K562 (cell line): ENCODE measurements around the gene PPP1CA. TPM values are rescaled to one million over a fixed set of nuclear protein-coding genes. Genes with fewer than 3 reads are reported as not detected.

Experiments
- ATF4 ChIP-seq: fragments of 450-650 bp; formaldehyde crosslinking; IDR thresholded peaks from 2 replicates; pipeline ENCODE4 v1.4.0; 2022; ENCODE audit warnings: mild to moderate bottlenecking, moderate library complexity
- CCNT2 ChIP-seq: IDR thresholded peaks from 2 replicates; pipeline ENCODE4 v1.6.1; 2011; ENCODE audit warnings: borderline replicate concordance, low read depth, mild to moderate bottlenecking, moderate library complexity, mixed read lengths, low read length; ENCODE audit not compliant: insufficient read length; ENCODE audit errors: extremely low read depth
- E2F1 ChIP-seq: sonication (generic); formaldehyde crosslinking; IDR thresholded peaks from 2 replicates; pipeline ENCODE4 v1.8.1; 2023; ENCODE audit warnings: mild to moderate bottlenecking, missing genetic modification reagents, moderate library complexity
- EGR1 ChIP-seq: fragments of 450-650 bp; conservative IDR thresholded peaks from 2 replicates; pipeline ENCODE4 v1.6.1; 2017; ENCODE audit warnings: mild to moderate bottlenecking
- MBD2 ChIP-seq: sonication (generic); IDR thresholded peaks from 2 replicates; pipeline ENCODE4 v1.6.1; 2016; ENCODE audit warnings: low read depth, borderline replicate concordance
- NONO ChIP-seq, 2 experiments: fragments of 200-400 bp in 1 of 2; fragments of 450-650 bp in 1 of 2; formaldehyde crosslinking in 1 of 2; IDR thresholded peaks; 2 replicates each; pipeline ENCODE4 v1.6.1; 2017; ENCODE audit warnings: low read depth in 2 of 2, mild to moderate bottlenecking in 2 of 2, moderate library complexity in 2 of 2, low read length in 1 of 2
- NR2C2 ChIP-seq, 2 experiments: fragments of 200-800 bp in 1 of 2; sonication (Bioruptor generic) in 1 of 2; sonication (generic) in 1 of 2; formaldehyde crosslinking in 1 of 2; IDR thresholded peaks; 2 replicates each; pipeline versions ENCODE4 v1.6.1 to v1.8.0; 2016 to 2022; ENCODE audit warnings: mild to moderate bottlenecking in 1 of 2, missing compliant biosample characterization in 1 of 2, missing genetic modification characterization in 1 of 2, missing genetic modification reagents in 1 of 2
- PKNOX1 ChIP-seq: fragments of 450-650 bp; IDR thresholded peaks from 2 replicates; pipeline ENCODE4 v1.6.1; 2016
- POLR2B ChIP-seq: fragments of 450-650 bp; IDR thresholded peaks from 2 replicates; pipeline ENCODE4 v1.6.1; 2018; ENCODE audit warnings: low read depth; ENCODE audit not compliant: partially characterized antibody
- RBFOX2 ChIP-seq: fragments of 200-400 bp; formaldehyde crosslinking; IDR thresholded peaks from 2 replicates; pipeline ENCODE4 v1.6.1; 2017; ENCODE audit warnings: low read depth, mild to moderate bottlenecking, low read length, moderate library complexity
- SIN3A ChIP-seq, 2 experiments: fragments of 150-350 bp in 1 of 2; IDR thresholded peaks; 2 replicates each; pipeline ENCODE4 v1.6.1; 2011 to 2016; ENCODE audit warnings: borderline replicate concordance in 2 of 2, low read depth in 2 of 2, low read length in 2 of 2, mild to moderate bottlenecking in 2 of 2, moderate library complexity in 2 of 2; ENCODE audit not compliant: control insufficient read depth in 1 of 2
- U2AF2 ChIP-seq: fragments of 200-400 bp; formaldehyde crosslinking; optimal IDR thresholded peaks from 2 replicates; pipeline ENCODE3; 2017; ENCODE audit warnings: low read depth, mild to moderate bottlenecking, low read length
- ZNF253 ChIP-seq: fragments of 250-450 bp; sonication (Bioruptor Pico); conservative IDR thresholded peaks from 2 replicates; pipeline ENCODE4 v1.6.1; 2021; ENCODE audit warnings: mild to moderate bottlenecking
- polyA plus RNA-seq, 8 experiments: library from polyadenylated mRNA; depleted of rRNA in 4 of 8; stranded (reverse) in 5 of 8; unstranded in 3 of 8; fragments of >200 nt; fragmentation: Nextera tagmentation in 2 of 8; fragmentation: Illumina TruSeq in 1 of 8; extraction: Ambion mirVana in 2 of 8; extraction: Trizol in 1 of 8; gene quantifications; 2 replicates each; pipeline versions ENCODE4 v1.2.1 to v1.2.3, GENCODE V29; 2011 to 2014; ENCODE audit warnings: inconsistent platforms in 1 of 8, missing spikeins in 1 of 8
- total RNA-seq, 7 experiments: library from RNA; depleted of rRNA in 6 of 7; stranded (reverse); fragments of >200 nt in 6 of 7; fragmentation: Illumina TruSeq in 2 of 7; extraction: Trizol in 2 of 7; gene quantifications; 2 replicates each; pipeline versions ENCODE4 v1.2.1 to v1.2.3, GENCODE V29; 2011 to 2021; ENCODE audit warnings: low replicate concordance in 1 of 7

PPP1CA gene
- total and polyA plus RNA-seq, 9 of the 15 experiments (the other 6 are each of a cell fraction or from before 2014, with no cell fraction given), result 18.2 to 242 (median 188) TPM

GRCh38 chr11:67401495-67402191, at the start of gene PPP1CA (continued):
- TF ChIP-seq ATF4 (CRISPR knock-in tag), result no peak
- peak; percentile 83 for TF ChIP-seq CCNT2
- TF ChIP-seq NR2C2 (CRISPR knock-in tag; IDR thresholded peaks at IDR 0.05), result no peak
- peak; percentile 18; the same call in 1 of the 2 replicates for TF ChIP-seq NR2C2 (tag; IDR thresholded peaks at IDR 0.05)
- peak; percentile 10; the same call in 1 of the 2 replicates for TF ChIP-seq MBD2
- peak; percentile 88 for TF ChIP-seq POLR2B
- TF ChIP-seq EGR1, result peak; percentile 38; the same call in 1 of the 2 replicates
- no peak for TF ChIP-seq PKNOX1
- no peak for TF ChIP-seq U2AF2
- peak; percentile 83 for TF ChIP-seq RBFOX2
- no peak for TF ChIP-seq E2F1
- TF ChIP-seq NONO (IDR thresholded peaks at IDR 0.05; ENCODE audit: low read depth in 2 of 2, low read length in 1 of 2), result peak in 1 of 2 experiments; percentile 86; a peak in 3 of 4 replicates
- peak in 1 of 2 experiments; percentile 75; a peak in 1 of 4 replicates for TF ChIP-seq SIN3A (IDR thresholded peaks at IDR 0.05; ENCODE audit: borderline replicate concordance in 2 of 2, control insufficient read depth in 1 of 2, low read depth in 2 of 2, low read length in 2 of 2)
- no peak for TF ChIP-seq ZNF253 (CRISPR knock-in tag)
